Vagina (tissue), 2 donors: Measurements from ENCODE around the gene KIAA2012.

Experiments used
- POLR2A ChIP-seq, 2 donors: fragments of 450-650 bp; IDR thresholded peaks; one replicate each; pipeline ENCODE4 v1.6.1; 2017; ENCODE audit warnings: antibody characterized with exemption in 2 of 2, mild to moderate bottlenecking in 2 of 2, moderate library complexity in 2 of 2
- POLR2AphosphoS5 ChIP-seq, 2 donors: sonication (generic); formaldehyde crosslinking; IDR thresholded peaks; one replicate each; pipeline ENCODE4 v1.9.0; 2017; ENCODE audit warnings: antibody characterized with exemption in 2 of 2, mild to moderate bottlenecking in 2 of 2, low read depth in 1 of 2; ENCODE audit not compliant: insufficient read depth in 1 of 2
- TF ChIP-seq, protein P1 (sequence below), 3 experiments: fragments of 450-650 bp in 2 of 3; fragments of 200-600 bp in 1 of 3; sonication (generic) in 1 of 3; IDR thresholded peaks; one replicate each; pipeline ENCODE4 v1.5.1; 2017 to 2019; ENCODE audit warnings: antibody characterized with exemption in 3 of 3, mild to moderate bottlenecking in 2 of 3, moderate library complexity in 2 of 3

- TF ChIP-seq, protein P1, sequence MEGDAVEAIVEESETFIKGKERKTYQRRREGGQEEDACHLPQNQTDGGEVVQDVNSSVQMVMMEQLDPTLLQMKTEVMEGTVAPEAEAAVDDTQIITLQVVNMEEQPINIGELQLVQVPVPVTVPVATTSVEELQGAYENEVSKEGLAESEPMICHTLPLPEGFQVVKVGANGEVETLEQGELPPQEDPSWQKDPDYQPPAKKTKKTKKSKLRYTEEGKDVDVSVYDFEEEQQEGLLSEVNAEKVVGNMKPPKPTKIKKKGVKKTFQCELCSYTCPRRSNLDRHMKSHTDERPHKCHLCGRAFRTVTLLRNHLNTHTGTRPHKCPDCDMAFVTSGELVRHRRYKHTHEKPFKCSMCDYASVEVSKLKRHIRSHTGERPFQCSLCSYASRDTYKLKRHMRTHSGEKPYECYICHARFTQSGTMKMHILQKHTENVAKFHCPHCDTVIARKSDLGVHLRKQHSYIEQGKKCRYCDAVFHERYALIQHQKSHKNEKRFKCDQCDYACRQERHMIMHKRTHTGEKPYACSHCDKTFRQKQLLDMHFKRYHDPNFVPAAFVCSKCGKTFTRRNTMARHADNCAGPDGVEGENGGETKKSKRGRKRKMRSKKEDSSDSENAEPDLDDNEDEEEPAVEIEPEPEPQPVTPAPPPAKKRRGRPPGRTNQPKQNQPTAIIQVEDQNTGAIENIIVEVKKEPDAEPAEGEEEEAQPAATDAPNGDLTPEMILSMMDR (IDR thresholded peaks at IDR 0.05): no peak
- TF ChIP-seq POLR2A (IDR thresholded peaks at IDR 0.05): no peak
- TF ChIP-seq POLR2AphosphoS5 (IDR thresholded peaks at IDR 0.05; ENCODE audit: insufficient read depth in 1 of 2, low read depth in 1 of 2): no peak
Observed at GRCh38 chr2:202161151-202161835, 88.2 kb downstream of the KIAA2012 start.
